Stimulated activated CD4-positive, alpha-beta T cell treated with anti-CD3 and anti-CD28 coated beads, Interleukin-4, amount 100 ng/mL, for 48 hours (primary cell): ENCODE results near the gene CERS4.
A peak's percentile ranks its signal among the peaks of the same experiment; 100 is the strongest.
"Not testable (repeated sequence)": the region's sequence is repeated elsewhere in the genome, so short reads cannot be mapped to it uniquely, and the experiment has no call there.

Source experiments
- DNase-seq, 2 donors: peaks; one replicate each; pipeline ENCODE4 v3.0.0-alpha.2; 2020; ENCODE audit warnings: low read depth in 2 of 2

The CERS4 gene

DNA sequence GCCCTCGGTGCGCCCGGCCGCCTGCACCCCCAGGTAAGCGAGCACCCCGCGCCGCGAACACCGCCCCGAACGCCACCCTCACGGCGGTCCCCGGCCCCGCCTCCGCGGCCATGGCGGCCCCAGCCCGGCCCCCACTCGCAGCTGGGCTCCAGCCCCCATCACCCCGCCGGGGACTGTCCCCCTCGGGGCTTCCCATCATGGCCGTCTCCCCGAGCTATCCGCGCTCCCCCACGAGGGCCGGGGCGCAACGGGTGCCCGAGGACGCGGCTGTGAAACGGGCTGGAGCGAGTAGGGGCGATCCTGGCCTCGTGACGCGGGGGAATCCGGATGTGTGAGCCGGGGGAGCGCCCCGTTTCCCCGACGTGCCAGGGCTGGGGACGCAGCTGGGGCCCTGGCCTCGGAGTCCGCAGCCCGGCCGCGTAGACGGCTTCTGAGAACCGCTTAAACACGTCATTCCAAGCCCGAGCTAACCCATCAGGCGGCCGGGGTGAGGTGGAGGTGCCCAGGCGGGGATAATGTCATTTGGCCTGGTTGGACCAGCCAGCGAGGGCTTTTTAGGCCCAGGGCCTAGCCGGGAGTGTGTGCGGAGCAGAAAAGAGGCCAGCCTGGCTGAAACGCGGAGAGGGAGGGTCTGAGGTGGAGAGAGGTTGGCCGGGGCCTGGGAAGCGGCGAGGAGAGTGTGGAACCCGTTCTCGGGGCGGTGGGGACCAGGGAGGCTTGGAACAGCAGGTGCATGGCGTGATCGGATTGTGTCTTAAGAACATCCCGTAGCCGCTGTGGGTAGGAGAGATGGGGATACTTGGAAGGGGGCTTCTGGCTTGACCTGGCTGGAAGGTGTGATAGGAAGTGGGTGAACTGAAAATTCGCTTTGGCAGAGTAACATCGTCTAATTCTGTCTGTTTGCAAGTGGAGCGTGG lies 550 bp downstream of the CERS4 start:
- DNase-seq: peak; percentile 62 to 67

GRCh38 chr19:8210421-8211101 lies 1.4 kb downstream of the CERS4 start:
- no peak for DNase-seq

GRCh38 chr19:8212212-8212611 lies 3.0 kb downstream of the CERS4 start:
- DNase-seq: no peak

GRCh38 chr19:8212916-8213315 lies 3.7 kb downstream of the CERS4 start:
- DNase-seq: no peak

GRCh38 chr19:8213827-8214672 lies 4.9 kb downstream of the CERS4 start:
- no peak for DNase-seq

- DNase-seq: no peak
Observed at GRCh38 chr19:8214802-8215201, 5.6 kb downstream of the CERS4 start.

DNA sequence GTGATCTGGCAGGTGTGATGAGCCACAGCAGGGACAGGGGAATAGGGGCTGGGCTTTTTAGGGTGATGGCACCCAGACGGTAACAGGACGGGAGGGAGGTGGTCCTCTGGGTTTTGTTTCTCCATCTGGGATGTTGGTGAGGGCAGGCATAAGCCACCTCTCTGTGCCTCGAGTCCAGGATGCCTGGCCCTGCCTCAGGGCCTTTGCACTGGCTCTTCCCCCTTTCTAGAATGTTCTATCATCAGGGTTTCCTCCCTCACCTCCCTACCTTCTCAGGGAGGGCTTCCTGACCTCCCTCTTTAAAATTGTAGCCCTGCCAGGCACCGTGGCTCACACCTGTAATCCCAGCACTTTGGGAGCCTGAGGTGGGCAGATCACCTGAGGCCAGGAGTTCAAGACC lies 6.6 kb downstream of the CERS4 start:
- DNase-seq: no peak

GRCh38 chr19:8216357-8216756 lies 7.2 kb downstream of the CERS4 start:
- no peak for DNase-seq

DNA sequence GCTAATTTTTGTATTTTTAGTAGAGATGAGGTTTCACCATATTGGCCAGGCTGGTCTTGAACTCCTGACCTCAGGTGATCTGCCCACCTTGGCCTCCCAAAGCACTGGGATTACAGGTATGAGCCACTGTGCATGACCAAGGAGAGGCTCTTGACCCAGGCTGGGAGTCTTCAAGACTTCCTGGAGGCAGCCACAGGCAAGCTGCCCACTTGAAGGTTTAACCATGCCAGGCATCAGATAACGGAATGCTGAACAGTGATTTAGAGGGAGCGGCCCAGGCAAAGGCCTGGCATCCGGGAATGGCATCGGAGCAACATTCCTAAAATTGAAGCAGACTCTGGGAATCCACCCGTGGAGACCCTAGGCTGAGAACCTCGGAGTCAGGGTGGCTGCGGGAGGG lies 9.0 kb downstream of the CERS4 start:
- DNase-seq: not testable (repeated sequence)

- no peak for DNase-seq
Observed at GRCh38 chr19:8220481-8220880, 11.3 kb downstream of the CERS4 start.

- DNase-seq: no peak
Observed at GRCh38 chr19:8221161-8221560, 12.0 kb downstream of the CERS4 start.

DNA sequence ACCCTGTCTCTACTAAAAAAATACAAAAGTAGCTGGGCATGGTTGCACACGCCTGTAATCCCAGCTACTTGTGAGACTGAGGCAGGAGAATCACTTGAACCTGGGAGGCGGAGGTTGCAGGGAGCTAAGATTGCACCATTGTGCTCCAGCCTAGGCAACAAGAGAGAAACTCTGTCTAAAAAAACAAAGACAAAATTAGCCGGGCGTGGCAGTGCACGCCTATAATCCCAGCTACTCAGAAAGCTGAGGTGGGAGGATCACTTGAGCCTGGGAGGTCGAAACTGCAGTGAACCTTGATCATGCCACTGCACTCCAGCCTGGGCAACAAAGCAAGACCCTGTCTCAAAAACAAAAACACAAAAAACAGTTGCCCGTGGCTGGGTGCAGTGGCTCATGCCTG lies 14.3 kb downstream of the CERS4 start:
- DNase-seq: not testable (repeated sequence)

DNA sequence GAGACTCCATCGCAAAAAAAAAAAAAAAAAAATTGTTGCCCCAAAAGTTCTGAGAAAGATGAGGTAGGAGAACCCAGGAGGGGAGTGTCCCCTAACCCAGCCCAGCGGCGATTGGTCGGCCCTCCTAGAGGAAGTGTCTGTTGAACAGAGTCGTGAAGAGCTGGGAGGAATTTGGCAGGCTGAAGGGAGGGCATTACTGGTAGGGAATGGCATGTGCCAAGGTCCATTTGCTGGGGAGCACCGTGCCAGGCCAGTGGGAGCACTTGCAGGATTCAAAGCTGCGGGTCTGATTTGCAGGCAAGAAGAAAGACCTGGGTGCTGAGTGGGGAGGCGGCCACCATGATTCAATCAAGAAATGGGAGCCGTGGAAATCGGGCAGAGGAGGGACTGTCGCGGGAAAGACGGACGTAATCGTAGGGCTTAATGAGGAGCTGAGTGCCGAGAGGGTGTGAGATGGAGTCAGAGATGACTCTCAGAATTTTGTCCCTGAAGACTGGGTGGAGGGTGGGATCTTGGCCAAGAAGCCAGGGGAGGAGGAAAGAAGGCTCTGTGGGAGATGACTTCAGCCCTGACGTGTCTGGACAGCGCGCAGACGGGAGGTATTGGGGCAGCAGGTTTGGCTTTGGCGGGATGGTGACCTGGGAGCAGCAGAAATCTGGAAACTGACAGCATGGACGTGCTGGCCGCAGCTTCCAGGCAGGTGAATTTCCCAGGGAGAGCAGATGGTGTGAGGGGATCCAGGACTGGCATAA lies 15.4 kb downstream of the CERS4 start:
- no peak for DNase-seq

GRCh38 chr19:8231073-8231604 lies 22.0 kb downstream of the CERS4 start:
- no peak for DNase-seq

- no peak for DNase-seq
Observed at GRCh38 chr19:8233370-8233769, 24.2 kb downstream of the CERS4 start.

DNA sequence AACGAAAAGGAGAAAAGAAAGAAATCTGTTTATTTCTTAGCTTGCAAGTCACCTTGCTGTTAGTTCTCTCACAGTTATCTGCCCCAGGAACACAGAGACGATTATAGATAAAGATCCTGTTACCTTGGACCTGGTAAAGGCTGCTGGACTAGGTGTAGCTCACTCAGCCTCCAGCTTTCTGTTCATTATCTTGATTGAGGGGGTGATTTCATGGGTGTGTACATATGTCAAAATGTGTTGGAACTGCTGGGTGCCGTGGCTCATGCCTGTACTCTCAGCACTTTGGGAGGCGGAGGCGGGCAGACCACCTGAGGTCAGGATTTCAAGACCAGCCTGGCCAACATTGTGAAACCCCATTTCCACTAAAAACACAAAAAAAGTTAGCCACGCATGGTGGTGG lies 27.9 kb downstream of the CERS4 start:
- no peak for DNase-seq

- DNase-seq: no peak
Observed at GRCh38 chr19:8238251-8238650, 29.1 kb downstream of the CERS4 start.

DNA sequence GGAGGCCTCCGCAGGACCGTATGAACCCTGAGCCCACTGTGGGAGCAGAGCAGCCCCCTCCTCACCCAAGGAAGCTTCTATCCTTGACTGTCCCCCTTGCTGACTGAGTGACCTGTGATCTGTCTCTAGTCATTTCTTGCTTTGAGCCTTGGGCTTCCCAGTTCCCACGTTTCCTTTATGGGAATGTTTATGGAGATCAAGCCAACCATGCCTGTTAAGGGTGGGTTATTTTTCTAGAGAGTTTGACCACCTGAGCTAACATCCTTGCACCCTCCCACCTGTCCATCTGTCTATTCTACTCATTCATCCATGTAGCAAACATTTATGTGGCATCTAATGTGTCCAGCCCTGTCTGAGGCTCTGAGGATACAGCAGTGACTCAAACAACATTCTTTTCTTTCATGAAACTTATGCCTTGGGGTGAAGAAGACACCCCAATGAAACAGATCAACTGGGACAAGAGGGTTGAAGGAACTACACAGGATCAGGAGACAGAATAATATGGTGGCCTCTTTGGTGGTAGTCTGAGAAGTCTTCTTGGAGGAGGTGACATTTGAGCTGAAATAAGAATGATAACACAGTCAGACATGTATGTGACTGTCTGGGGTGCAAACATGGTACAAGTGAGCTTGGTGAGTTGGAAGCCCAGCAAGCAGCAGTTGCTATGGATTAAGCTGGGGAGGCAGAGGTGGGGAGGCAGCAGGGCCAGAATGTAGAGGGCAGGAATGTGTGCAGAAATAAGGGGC lies 30.5 kb downstream of the CERS4 start:
- DNase-seq: no peak

DNA sequence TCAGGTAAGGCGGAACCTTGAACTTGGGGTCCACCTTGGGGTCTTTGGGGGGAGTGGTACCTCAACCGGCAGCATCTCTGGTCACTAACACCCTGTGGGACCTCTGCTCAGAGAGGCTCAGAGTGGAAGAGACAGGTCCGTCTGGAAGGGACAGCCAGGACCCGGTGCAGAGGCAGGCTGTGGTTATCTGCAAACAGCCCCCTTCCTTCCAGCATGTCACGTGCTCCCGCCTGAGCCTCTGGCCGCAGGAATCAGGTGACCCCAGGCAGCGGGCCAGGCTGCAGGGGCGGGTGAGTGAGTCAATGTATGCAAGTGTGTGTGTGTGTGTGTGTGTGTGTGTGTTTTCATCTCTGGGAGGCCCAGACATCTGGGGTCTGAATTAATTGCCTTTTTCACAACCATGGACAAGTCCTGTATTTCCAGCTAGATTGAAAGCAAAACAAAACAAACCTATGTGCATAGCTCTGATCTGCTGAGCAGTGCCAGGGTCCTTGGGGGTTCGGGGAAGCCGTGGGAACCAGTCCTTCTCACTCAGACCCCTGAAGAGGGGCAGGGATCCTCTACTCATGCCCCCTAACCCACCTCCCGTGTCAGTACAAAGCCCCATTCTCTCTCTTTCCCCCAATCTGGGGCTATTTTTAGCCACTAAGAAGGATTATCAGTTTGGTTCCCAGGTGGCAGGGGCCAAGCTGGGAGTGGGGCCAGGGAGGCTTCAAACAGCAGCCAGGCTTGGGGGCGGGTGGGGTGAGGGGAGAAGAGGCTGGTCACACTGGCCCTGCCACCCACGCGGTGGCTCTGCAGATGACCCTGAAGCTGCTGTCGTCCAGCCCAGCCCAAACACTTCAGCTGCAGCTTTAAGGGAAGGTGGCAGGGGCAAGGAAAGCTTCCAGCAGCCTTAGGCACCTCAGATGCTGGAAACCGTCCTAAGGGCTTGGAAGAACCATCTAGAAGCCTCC lies 31.4 kb downstream of the CERS4 start:
- peak; percentile 23 to 34 for DNase-seq
